DMS79 treated with DMSO at 0.1 percent for 48 hours (cell line): ENCODE data around the gene HERC2.
"Not testable (repeated sequence)": the region's sequence is repeated elsewhere in the genome, so short reads cannot be mapped to it uniquely, and the experiment has no call there.

Experiments used
- DNase-seq: peaks from one replicate; lab custom pipeline; 2025; lab: John Stamatoyannopoulos, UW

Gene HERC2

DNA sequence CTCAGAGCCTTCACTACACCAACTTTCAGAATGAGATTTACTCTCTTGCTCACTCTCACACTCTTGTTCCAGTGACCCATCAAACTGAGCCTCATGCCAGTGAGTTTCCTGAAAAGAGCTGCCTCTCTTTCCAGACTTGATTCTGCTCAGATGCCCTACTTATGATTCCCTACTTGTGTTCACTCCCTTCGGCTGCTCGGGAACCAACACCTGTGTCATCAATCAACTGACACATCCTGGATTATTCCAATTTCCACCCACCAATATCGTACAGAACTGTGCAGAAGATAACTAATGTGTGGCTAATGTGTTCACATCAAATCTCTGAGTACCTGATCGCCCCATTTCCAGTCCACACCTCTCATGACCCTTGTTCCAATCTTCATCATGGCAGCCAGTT is 100.3 kb downstream of the HERC2 start:
- not testable (repeated sequence) for DNase-seq

DNA sequence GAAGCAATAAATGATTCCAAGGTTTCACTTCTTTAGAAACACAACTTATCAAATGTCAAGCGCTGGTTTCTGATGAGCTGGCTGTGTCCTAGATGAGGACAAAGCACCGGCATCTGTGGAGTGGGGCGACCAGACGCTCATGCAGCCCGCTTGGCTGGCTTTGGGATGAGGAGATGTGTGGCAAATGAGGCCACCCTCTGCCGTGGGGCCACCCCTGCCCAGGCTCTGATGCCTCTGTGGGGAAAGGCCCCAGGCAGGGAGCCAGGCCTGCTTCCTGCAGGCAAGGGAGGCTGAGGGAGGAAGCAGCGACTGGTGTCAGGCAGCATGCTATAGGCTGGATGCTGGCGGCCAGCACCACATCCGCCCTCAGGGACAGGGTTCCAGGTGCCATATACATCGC is 102.9 kb downstream of the HERC2 start:
- no peak for DNase-seq

DNA sequence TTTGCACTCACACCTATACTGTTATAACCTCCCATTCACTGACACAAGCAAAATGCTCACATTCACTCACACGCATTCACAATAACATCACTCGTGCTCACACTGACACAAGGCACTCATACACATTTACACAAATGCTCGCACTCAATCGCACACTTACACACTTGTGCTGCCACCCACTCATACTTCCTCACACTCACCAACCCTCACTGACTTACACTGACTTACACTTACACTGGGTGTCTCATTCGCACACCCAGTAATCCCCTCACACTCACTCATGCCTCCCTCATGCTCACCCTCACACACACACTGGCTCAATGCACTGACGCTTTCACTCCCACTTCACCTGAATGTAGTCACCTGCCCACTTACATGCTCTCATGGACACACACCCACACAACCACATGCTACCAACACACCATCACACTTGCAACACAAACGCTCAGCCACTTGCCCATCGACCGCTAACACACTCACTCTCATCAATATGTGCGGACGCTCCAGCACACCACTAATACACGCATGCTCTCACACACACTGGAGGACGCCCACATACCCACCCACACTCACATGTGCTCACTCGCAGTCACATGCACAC is 104.9 kb downstream of the HERC2 start:
- not testable (repeated sequence) for DNase-seq

DNA sequence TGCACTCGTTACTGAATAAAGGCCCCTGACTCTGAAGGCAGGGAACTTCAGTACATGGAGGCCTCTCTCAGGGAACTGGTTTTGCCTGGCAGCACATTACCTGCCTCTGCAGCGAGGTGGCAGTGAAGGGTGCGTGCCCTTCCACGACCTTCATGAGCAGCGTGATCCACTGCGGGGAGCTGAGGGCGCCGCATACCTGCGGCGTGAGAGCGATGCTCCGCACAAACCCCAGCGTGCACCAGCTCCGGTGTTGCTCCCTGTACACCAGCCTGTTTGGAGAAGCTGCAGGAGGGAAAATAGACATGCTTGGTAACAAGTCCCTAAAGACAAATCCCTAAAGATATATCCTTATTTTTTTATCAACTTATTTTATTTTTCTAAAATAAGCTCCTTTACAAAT is 106.5 kb downstream of the HERC2 start:
- DNase-seq: not testable (repeated sequence)

DNA sequence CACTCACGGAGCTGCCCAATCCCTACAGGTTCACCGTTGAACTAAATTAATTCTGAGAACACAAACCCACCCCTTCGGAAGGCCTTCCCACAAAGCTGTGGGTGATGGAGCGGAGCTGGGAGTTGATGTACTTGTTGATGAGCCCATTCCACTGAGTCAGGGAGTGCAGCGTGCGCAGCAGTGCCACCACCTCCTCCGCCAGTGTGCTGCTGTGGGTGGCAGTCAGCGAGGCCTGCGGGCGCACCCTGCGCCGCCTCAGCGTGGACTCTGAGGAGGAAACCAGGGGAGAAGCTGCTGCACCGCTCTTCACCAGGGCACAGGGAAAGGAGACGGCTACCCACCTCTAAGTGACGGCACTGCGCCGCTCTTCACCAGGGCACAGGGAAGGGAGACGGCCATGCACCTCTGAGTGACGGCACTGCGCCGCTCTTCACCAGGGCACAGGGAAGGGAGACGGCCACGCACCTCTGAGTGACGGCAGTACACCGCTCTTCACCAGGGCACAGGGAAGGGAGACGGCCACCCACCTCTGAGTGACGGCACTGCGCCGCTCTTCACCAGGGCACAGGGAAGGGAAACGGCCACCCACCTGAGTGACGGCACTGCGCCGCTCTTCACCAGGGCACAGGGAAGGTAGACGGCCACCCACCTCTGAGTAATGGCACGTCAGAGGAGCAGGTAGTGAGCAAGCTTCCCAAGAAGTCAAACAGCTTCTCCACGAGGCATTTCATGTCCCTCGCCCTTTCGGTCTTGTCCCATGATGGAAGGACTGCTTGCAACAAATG is 107.8 kb downstream of the HERC2 start:
- DNase-seq: not testable (repeated sequence)

DNA sequence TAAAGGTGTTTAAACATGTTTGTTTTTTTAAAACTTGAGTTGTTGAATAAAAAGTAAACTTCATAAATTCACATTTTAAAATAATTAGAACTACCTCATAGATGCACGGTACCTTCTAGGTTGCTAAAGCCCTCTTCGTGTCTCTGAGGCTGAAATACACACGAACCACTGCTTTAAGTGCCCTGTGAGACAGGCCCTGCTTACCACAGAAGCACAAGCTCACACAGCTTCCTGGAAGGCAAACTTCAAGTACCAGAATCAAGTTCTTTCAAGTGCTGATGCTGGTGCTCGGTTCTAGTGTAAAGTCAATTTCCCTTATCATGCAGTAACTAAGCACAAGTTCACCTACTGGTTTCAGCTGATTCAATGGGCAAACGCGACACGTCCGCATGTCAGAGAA is 108.6 kb downstream of the HERC2 start:
- not testable (repeated sequence) for DNase-seq

DNA sequence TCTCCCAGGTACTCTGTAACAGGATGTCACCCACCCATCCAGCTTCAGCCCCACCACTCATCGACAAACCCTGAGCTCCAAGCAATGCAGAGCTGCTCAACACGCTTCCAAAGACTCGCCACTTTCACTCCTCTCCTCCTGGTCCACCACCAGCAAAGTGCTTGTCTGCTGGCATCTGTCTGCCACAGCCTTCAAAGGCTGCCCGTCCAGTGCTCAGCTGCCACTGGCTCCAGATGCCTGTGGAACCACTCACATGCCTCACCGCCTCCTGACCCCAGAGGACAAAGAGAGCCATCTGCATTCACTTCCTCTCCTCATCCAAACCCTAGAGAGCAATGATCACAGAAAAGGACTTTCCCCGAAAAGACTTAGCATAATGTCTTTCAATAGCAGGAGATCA is 113.4 kb downstream of the HERC2 start:
- DNase-seq: no peak

DNA sequence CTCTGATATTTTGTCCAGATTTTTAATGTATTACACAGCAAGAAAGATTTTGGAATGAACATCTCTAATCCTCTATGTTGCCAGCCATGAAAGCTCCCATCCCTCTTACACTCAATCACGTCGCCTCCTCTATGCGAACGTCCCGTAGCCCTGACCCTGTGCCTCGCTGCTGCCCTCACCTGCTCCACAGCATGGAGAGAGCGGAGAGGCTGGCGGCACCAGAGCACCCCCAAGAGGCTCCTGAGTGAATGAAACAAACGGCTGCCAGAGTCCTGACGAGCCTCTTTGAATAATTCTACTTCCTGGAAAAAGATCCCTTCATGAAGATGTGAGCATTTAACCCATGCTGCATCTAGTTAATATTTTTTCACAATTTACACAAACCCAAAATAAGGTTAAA is 116.3 kb downstream of the HERC2 start:
- not testable (repeated sequence) for DNase-seq

DNA sequence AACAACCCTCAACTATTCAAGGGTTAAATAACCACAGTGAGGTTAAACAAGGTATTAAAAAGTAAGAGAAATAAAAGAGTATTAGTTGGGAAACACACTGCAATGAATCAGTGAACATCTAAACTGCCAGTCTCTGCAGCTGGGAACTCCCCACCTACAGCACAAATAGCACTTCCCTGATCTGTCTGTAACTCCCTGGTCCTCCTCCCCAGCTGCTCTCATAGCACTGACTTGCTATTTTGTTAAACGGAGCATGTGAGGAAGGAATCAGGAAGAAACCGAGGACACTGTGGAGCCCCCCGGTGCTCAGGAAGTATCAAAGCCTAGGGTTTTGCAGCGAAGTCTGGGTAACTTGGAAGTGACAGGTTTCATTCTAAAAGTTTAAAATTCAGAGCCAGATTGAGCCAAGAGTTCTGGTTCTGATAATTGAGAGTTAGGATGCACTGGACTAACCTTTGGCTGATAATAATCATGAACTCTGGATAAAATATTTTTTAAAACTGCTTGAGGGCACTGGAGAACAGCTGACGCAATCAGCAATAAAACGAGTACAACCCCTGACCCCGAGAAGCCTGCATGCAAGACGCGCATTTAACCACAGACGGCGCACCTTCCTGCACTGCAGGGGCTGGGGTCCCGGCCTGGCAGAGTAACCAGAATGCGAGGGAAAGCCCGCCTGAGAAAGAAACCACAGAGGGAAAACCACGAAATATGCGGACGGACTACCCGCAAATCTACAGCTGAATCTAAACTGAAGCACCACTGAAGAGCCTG is 118.7 kb downstream of the HERC2 start:
- DNase-seq: not testable (repeated sequence)

DNA sequence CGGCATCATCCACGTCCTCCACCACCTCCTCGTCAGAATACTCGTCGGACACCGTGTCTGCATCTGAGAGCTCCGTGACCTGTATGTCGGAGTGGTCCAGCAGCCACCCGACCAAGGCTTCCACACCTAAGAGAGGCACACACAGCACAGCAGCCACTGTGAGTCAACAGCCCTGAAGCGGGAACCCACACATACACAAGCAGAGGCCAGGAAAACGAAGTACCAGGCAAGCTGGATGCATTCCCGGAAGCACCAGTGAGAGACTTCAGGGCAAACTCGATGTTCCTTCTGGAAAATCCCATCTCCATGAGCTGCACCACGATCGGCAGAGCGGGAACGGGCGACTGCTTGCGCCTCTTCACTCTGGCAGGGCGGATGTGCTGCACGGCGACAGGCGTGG is 119.9 kb downstream of the HERC2 start:
- DNase-seq: not testable (repeated sequence)

DNA sequence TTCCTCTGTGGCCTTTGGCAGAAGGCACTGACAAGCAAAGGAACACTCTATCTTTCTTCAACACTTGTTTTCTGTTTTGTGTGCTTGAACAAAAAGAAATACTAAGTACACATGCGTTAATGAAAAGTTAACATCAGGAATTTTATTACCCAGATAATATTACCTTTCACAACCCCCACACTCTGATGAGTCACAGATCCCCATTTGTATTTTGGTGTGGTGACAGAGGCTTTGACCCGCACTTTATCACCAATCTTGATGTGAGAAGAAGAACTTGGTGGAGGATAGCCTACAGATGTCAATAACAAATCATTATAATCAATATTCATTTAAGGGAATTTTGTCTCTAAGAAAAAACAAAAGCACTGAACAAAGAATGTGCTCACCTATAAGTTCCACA is 123.8 kb downstream of the HERC2 start:
- not testable (repeated sequence) for DNase-seq

DNA sequence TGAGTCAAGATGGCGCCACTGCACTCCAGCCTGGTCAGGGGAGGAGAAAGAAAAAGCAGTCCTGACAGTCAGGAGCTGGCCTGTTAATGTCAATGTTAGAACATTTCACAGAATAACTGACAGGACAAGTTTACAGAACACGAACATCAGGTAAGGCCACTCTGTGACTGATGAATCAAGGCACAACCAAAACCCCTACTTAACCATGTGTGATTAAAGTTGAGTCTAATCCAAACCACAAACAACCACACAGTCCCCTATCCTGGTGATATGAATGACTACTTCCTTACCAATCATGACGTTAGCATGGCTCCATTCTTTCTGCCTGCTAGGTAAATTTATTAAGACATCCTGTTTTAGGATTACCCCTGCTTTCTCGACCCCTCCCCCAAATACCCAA is 124.3 kb downstream of the HERC2 start:
- not testable (repeated sequence) for DNase-seq

DNA sequence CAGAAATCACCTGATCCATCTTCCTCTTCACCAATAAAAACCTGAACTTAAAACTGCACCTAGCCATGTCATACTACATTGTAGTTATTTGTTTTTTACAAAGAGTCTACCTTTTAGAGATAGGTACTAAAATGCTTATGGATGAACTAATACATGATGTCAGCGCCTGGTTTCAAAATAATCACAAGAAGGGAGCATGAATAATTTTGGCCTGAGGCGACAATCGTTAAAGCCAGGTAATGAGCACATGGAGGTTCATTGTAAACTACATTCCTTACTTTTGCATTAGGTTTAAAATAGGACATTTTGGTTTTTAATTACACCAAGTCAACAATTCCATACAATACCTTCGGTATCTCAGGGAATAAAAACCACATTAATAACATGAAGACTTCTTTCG is 125.4 kb downstream of the HERC2 start:
- not testable (repeated sequence) for DNase-seq

DNA sequence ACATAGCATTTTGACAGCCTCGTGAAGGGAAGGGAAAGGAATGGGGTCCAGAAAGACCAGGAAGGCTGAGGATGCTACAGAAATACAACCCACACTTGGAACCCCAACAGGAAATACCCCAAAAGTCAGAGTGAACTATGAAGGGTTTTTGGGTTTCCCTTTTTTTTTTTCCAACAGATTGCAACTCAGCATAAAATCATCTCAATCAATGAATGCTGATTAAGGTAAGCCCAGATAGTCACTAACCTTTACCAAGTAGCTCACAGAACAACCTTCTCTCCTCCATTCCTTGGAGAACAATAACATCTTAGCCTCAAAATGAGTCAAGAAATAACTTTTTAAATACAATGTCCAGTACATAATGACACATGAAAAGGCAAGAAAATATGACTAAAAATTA is 129.2 kb downstream of the HERC2 start:
- DNase-seq: no peak

DNA sequence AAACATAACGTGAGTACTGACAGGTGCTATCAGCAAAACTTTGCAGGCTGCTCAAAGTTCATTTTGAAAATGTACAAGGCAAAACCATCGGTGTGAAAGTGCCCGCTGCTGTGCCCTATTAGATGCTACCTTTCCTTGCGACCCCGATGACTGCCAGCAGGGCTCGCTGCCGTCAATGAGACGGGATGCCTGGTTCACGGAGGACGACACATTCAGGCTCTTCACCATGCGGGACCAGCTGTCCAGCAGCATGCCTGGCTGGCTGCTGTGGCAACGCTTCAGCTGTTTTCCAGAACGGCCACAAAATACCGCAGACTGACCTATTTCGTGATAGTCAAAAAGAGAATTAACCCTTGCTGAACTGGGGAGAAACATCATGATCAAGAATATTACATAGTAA is 130.1 kb downstream of the HERC2 start:
- no peak for DNase-seq

DNA sequence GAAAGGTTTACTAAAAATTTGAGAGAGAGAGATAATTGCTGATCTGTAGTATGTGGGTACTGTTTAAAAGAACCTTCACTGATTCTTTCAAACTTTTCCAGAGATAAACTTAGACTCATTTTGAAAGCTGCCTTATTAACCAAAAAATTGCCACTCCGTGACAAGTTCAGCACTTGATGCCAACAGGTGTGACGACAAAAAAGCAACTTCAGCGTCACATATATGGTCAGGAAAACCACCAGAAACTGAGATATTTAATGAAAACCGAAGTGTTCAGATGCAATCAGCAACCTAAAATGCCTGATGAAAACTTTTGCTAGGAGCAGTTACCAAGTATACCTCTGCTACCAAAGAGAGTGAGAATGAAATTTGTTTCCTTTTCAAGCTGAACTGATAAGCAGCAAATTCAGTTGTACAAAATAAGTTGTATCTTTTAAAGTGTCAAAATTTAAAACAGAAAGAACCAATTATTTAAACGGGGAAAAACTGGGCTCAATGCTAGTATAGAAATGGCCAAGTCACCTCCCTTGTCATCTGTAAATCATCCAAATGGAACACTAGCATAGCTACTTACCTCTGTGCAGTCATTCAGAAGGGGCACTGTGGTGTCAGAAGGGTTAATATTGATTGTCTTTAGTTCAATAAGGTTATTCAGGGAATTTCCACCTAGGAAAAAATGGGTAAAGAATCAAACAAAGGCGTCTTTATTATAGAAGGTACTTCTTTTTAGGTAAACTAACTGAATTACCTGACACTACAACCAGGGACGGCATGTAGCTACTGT is 131.4 kb downstream of the HERC2 start:
- DNase-seq: no peak

DNA sequence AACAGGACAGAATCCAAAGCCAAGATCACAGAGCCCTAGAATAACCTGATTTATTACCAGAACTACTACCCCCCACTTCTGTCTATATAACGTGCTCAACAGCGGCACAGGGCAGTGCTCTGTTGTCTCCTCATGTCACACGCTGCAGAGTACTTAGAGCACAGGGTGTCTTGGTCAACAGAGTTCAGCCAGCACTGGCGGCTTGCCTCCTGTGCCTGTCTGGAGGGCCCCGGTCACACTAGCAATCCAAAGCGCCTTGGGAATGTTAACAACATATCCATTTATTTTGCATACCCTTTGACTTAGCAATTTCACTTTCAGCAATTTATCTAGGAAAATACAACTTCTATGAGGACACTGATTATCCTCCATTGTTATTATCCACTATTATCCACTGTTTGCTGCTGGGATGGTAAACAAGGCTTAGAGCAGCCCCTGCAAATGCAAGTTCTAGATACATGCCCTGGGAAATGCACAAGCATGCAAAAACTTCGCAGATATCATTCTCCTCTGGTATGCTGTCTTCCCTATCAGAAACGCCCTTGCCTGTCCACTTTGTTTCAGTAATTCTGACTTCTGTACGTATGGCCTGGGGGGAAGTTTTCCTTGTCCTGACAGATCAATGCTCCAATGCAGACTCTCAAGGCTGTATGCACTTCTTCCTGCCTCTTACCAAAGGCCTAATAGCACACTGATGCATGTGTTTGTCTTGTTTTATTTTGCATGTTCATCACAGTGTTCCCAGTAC is 136.7 kb downstream of the HERC2 start:
- DNase-seq: no peak

DNA sequence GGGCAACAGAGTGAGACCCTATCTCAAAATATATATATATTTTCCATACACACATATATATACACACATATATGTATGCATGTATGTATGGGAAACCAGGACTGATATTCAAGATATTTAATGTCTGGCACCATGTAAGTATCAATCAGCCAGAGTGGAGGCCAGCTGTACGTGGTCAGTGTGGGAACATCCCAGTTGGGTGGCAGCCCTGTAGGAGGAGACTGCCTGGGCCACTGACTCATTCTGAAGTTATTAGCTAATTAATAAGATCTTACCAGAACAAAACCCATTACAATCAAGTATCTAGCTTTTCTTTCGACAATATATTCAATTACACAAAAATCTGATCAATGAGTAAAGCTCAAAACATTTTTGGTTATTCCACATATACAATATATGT is 137.8 kb downstream of the HERC2 start:
- DNase-seq: no peak

DNA sequence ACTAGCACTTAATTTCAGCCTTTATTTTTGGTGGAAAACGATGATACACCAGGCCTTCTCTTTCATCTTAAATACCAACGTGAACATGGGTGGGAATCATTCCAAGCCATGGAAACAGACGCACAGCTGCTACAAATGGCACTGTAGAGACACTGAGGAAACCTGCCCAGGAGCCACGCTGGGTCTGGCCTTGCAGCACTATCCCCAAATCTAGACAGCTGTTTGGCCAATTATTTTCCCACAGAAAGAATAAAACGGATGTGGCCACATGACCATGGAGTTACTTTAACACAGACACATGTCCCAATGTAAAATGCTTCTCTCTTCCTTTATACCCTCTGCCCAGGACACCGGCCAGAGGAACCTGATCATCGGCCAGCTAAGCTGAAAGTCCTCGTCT is 139.2 kb downstream of the HERC2 start:
- no peak for DNase-seq

DNA sequence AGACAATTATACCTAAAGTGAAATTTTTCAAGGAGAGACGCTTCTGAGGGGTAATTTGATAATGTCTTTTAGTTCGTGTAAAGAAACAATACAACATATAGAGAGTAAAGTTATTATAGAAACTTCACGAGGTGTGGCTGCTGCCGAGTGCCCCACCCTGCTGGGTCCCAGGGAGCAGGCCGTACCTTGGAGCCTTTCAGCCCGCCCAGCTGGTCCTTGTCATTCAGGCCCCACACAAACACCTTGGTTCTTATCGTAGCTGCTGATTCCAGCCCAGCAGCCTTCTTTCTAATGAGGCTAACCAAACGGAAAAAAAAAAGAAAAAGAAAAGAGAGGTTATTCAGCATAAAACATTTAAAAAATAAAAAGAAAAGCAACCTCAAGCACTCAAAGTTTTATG is 139.8 kb downstream of the HERC2 start:
- DNase-seq: no peak

DNA sequence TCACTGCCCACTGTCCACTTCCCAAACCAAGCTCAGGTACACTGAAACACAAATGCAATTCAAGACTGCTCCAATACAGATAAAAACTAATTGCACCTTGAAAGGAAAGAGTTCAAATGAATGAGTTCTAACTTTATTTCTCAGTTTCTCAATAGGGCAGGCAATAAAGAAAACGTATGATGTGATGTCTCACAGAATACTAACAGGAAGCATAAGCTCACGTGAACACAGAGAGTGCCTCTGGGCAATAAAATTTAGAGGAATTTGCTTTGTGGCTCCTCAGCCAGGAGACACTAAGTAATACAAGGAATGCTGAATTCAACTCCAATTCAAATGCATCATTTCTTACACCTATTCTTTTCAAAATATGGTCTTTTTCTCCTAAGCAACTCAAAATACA is 140.6 kb downstream of the HERC2 start:
- DNase-seq: no peak

DNA sequence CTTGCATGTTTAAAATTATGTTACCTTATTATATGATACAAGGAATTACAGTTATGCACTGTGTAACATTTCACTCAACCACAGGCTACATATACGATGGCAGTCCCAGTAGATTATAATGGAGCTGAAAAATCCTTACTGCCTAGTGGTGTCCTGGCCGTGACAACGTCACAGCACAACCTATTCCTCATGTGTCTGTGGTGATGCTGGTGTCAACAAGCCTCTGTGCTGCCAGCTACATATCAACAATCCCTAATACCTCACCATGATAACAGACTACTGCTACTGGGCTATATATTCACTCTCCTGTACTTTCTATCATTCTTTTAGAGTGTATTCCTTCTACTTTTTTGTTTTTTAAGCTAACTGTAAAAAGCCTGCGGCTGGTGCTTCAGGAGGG is 142.7 kb downstream of the HERC2 start:
- no peak for DNase-seq
